A673 (cell line): ENCODE results near the gene LRRC10B. TPM values are rescaled to one million over a fixed set of nuclear protein-coding genes. Genes with fewer than 3 reads are reported as not detected.

ENCODE experiments used
- BruUV-seq: library from RNA; stranded (reverse); fragments of 400-500 nt; replicated peaks from 2 replicates; lab custom pipeline; 2021; lab: Mats Ljungman, UMichigan
- CTCF ChIA-PET: fragments of 300-600 bp; sonication (Branson Sonifier 250); formaldehyde crosslinking; loops from one replicate; lab custom pipeline; 2022; ENCODE audit warnings: antibody characterized with exemption; lab: Charles Lee
- POLR2A ChIA-PET: fragments of 300-600 bp; sonication (Branson Sonifier 250); formaldehyde crosslinking; loops from one replicate; lab custom pipeline; 2022; ENCODE audit warnings: antibody characterized with exemption; ENCODE audit not compliant: low non-redundant PET; lab: Charles Lee
- DNase-seq: peaks from one replicate; pipeline ENCODE4 v3.0.0-alpha.2; 2015; ENCODE audit warnings: low spot score
- H3K27ac ChIP-seq: fragments of 200-600 bp; sonication (generic); 2 replicates; pipeline ENCODE4 v1.5.1; 2016; ENCODE audit warnings: mixed run types, low read depth, mild to moderate bottlenecking, mixed read lengths, antibody characterized with exemption, low read length; ENCODE audit not compliant: poor library complexity, severe bottlenecking
- H3K27me3 ChIP-seq: fragments of 200-600 bp; sonication (generic); replicated peaks from 2 replicates; pipeline ENCODE4 v1.6.1; 2017; ENCODE audit warnings: mixed run types, low read depth, mild to moderate bottlenecking, mixed read lengths, antibody characterized with exemption, low read length; ENCODE audit not compliant: insufficient read depth, poor library complexity
- H3K36me3 ChIP-seq: fragments of 200-600 bp; sonication (generic); 2 replicates; pipeline ENCODE4 v1.6.1; 2016; ENCODE audit warnings: mixed run types, mild to moderate bottlenecking, mixed read lengths, antibody characterized with exemption, low read length; ENCODE audit not compliant: insufficient read depth, poor library complexity, severe bottlenecking
- H3K4me1 ChIP-seq: fragments of 200-600 bp; sonication (generic); 2 replicates; pipeline ENCODE4 v1.6.1; 2017; ENCODE audit warnings: mixed run types, mild to moderate bottlenecking, mixed read lengths, antibody characterized with exemption, low read length; ENCODE audit not compliant: insufficient read depth, poor library complexity, severe bottlenecking
- H3K4me3 ChIP-seq: fragments of 200-600 bp; sonication (generic); 2 replicates; pipeline ENCODE4 v1.5.1; 2016; ENCODE audit warnings: low read depth, mixed run types, mild to moderate bottlenecking, mixed read lengths, low read length; ENCODE audit not compliant: poor library complexity, severe bottlenecking
- H3K9me3 ChIP-seq: fragments of 200-600 bp; sonication (generic); 2 replicates; pipeline ENCODE4 v1.6.1; 2016; ENCODE audit warnings: mixed run types, low read depth, mild to moderate bottlenecking, mixed read lengths, antibody characterized with exemption, low read length; ENCODE audit not compliant: poor library complexity, severe bottlenecking
- EZH2 ChIP-seq: fragments of 200-600 bp; sonication (generic); IDR thresholded peaks from 2 replicates; pipeline ENCODE4 v1.6.1; 2017; ENCODE audit warnings: borderline replicate concordance, low read depth, mild to moderate bottlenecking, mixed read lengths, antibody characterized with exemption, low read length; ENCODE audit not compliant: poor library complexity, severe bottlenecking
- intact Hi-C: fragments of 100-400 bp; cut with micrococcal nuclease; formaldehyde crosslinking; loops from one replicate; pipeline ENCODE4 v1.10.0; 2022; ENCODE audit not compliant: unreplicated experiment
- total RNA-seq: library from RNA; stranded (reverse); gene quantifications from 2 replicates; pipeline ENCODE4 v1.2.3, GENCODE V29; 2021
- TF ChIP-seq, protein P1 (sequence below): fragments of 300-800, 200-600 bp; sonication (generic); conservative IDR thresholded peaks from 2 replicates; pipeline ENCODE4 v1.5.1; 2017; ENCODE audit warnings: low read depth, mild to moderate bottlenecking, antibody characterized with exemption, low read length, moderate library complexity, mixed read lengths

LRRC10B gene
- total RNA-seq, 1 experiment from 2014 or later, result 17.4 TPM

GRCh38 chr11:61511383-61511782 is 2.8 kb downstream of the LRRC10B start:
- DNase-seq, result no peak
- Histone ChIP-seq H3K4me1 (peaks cover 76% of the 10 kb centered on the region), H3K36me3 (no peaks in the 10 kb centered on the region), H3K27ac (peak overlapping the region; percentile 80), H3K9me3 (no peaks in the 10 kb centered on the region), H3K4me3 (no peak overlapping the region), H3K27me3 (no peaks in the 10 kb centered on the region)
- intact Hi-C loops, result no loop called here
- POLR2A ChIA-PET, result no interaction called here
- BruUV-seq, result TSS peak; percentile 53
- CTCF ChIA-PET, result no interaction called here
- TF ChIP-seq, protein P1, sequence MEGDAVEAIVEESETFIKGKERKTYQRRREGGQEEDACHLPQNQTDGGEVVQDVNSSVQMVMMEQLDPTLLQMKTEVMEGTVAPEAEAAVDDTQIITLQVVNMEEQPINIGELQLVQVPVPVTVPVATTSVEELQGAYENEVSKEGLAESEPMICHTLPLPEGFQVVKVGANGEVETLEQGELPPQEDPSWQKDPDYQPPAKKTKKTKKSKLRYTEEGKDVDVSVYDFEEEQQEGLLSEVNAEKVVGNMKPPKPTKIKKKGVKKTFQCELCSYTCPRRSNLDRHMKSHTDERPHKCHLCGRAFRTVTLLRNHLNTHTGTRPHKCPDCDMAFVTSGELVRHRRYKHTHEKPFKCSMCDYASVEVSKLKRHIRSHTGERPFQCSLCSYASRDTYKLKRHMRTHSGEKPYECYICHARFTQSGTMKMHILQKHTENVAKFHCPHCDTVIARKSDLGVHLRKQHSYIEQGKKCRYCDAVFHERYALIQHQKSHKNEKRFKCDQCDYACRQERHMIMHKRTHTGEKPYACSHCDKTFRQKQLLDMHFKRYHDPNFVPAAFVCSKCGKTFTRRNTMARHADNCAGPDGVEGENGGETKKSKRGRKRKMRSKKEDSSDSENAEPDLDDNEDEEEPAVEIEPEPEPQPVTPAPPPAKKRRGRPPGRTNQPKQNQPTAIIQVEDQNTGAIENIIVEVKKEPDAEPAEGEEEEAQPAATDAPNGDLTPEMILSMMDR, result no peak
- TF ChIP-seq EZH2, result no peak

GRCh38 chr11:61512435-61512834 is 3.9 kb downstream of the LRRC10B start:
- Histone ChIP-seq H3K27ac (peak overlapping the region; percentile 57), H3K4me3 (no peak overlapping the region), H3K27me3 (no peaks in the 10 kb centered on the region), H3K4me1 (peaks cover 77% of the 10 kb centered on the region), H3K9me3 (no peaks in the 10 kb centered on the region), H3K36me3 (no peaks in the 10 kb centered on the region)
- TF ChIP-seq, protein P1, result no peak
- TF ChIP-seq EZH2, result no peak
- intact Hi-C loops, result no loop called here
- DNase-seq, result peak; percentile 28
- POLR2A ChIA-PET, result interaction anchor here (0.5 kb wide), 1 partner anchor 122 kb away, joined by 4 read pairs; no protein-coding TSS in a partner anchor
- BruUV-seq, result no TSS peak
- CTCF ChIA-PET, result no interaction called here

GRCh38 chr11:61513143-61513765 is 4.7 kb downstream of the LRRC10B start:
- POLR2A ChIA-PET, result no interaction called here
- intact Hi-C loops, result no loop called here
- TF ChIP-seq EZH2, result no peak
- TF ChIP-seq, protein P1, result no peak
- BruUV-seq, result no TSS peak
- H3K27ac ChIP-seq, result peak overlapping the region; percentile 57
- no peaks in the 10 kb centered on the region for H3K27me3 ChIP-seq
- H3K4me3 ChIP-seq, result no peak overlapping the region
- H3K36me3 ChIP-seq, result no peaks in the 10 kb centered on the region
- CTCF ChIA-PET, result interaction anchor here (0.6 kb wide), 1 partner anchor 68 kb away, joined by 3 read pairs; the partner anchor contains the start of gene SYT7
- peaks cover 68% of the 10 kb centered on the region for H3K4me1 ChIP-seq
- H3K9me3 ChIP-seq, result no peaks in the 10 kb centered on the region
- peak; percentile 30 for DNase-seq
